PC-3 (cell line): ENCODE measurements around the gene ZNF213.

Source experiments
- CTCF ChIP-seq: fragments of 300-600 bp; sonication (generic); conservative IDR thresholded peaks from 2 replicates; pipeline ENCODE4 v1.5.1; 2017; ENCODE audit warnings: antibody characterized with exemption, low read depth, mild to moderate bottlenecking, low read length
- EZH2 ChIP-seq: fragments of 300-600 bp; sonication (generic); IDR thresholded peaks from one replicate; pipeline ENCODE4 v1.6.1; 2017; ENCODE audit warnings: antibody characterized with exemption, mild to moderate bottlenecking, low read length; ENCODE audit not compliant: unreplicated experiment

GRCh38 chr16:3112881-3113574, 21.8 kb upstream of the ZNF213 start:
- no peak for TF ChIP-seq CTCF
- TF ChIP-seq EZH2: no peak
